ENCODE data around the gene CCDC167.

DNA sequence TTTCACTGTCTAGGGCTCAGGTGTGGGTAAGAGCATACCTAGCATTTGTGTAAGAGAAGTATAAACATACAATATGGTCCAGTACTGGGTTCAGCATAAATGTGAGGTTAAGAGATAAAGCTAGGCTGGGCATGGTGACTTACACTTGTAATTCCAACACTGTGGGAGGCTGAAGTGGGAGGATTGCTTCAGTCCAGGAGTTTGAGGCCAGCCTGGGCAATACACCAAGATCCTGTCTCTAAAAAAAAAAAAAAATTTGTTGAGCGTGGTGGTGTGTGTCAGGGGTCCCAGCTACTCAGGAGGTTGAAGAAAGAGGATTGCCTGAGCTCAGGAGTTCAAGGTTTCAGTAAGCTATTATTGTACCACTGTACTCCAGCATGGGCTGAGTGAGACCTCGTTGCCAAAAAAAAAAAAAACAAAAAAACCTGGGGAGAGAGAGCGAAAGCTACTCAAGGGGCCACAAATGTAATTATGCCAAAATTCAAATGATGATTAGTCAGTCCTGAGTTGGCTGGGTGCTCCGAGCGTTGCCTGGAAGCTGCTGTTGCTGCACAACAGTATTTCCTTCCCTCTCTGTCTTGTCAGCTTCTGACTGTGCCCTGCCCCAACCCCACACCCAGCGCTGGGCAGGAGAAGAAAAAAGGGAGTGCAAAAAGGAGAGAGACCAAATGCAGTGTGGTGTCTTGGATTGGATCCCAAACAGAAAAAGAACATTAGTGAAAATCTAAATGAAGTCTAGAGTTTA lies 42.7 kb downstream of the CCDC167 start:
- TF ChIP-seq, protein P1, sequence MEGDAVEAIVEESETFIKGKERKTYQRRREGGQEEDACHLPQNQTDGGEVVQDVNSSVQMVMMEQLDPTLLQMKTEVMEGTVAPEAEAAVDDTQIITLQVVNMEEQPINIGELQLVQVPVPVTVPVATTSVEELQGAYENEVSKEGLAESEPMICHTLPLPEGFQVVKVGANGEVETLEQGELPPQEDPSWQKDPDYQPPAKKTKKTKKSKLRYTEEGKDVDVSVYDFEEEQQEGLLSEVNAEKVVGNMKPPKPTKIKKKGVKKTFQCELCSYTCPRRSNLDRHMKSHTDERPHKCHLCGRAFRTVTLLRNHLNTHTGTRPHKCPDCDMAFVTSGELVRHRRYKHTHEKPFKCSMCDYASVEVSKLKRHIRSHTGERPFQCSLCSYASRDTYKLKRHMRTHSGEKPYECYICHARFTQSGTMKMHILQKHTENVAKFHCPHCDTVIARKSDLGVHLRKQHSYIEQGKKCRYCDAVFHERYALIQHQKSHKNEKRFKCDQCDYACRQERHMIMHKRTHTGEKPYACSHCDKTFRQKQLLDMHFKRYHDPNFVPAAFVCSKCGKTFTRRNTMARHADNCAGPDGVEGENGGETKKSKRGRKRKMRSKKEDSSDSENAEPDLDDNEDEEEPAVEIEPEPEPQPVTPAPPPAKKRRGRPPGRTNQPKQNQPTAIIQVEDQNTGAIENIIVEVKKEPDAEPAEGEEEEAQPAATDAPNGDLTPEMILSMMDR (IDR thresholded peaks at IDR 0.05): no peak
- no peak for TF ChIP-seq POLR2A (IDR thresholded peaks at IDR 0.05)
